WTC11 (cell line): ENCODE data around the gene SHISAL1. TPM values are rescaled to one million over a fixed set of nuclear protein-coding genes. Genes with fewer than 3 reads are reported as not detected.
A peak's percentile ranks its signal among the peaks of the same experiment; 100 is the strongest.

ENCODE experiments used
- ATAC-seq: fragments of 200-7000 bp; cut with Tn5 transposase; 2 replicates; pipeline ENCODE4 v1.10.0; 2021; ENCODE audit warnings: mild to moderate bottlenecking, moderate library complexity
- CTCF ChIA-PET: fragments of 300-600 bp; sonication (Branson Sonifier 250); formaldehyde crosslinking; loops from one replicate; lab custom pipeline; 2021; ENCODE audit warnings: antibody characterized with exemption; lab: Charles Lee
- POLR2A ChIA-PET: fragments of 350-600 bp; sonication (Branson Sonifier 250); formaldehyde crosslinking; loops from one replicate; lab custom pipeline; 2021; ENCODE audit warnings: antibody characterized with exemption; lab: Charles Lee
- DNase-seq: peaks from one replicate; pipeline ENCODE4 v3.0.0; 2021; ENCODE audit warnings: low spot score
- H3K27ac Mint-ChIP-seq: 2 replicates; pipeline ENCODE4 v1.8.0; 2021; ENCODE audit warnings: mixed read lengths
- H3K27me3 Mint-ChIP-seq: 2 replicates; pipeline ENCODE4 v1.8.0; 2021; ENCODE audit warnings: low read depth, mild to moderate bottlenecking, moderate library complexity, mixed read lengths
- H3K36me3 Mint-ChIP-seq: 2 replicates; pipeline ENCODE4 v1.8.0; 2021; ENCODE audit warnings: mixed read lengths
- H3K4me1 Mint-ChIP-seq: 2 replicates; pipeline ENCODE4 v1.8.0; 2022; ENCODE audit warnings: mixed read lengths
- H3K4me3 Mint-ChIP-seq: 2 replicates; pipeline ENCODE4 v1.8.0; 2021; ENCODE audit warnings: mild to moderate bottlenecking, moderate library complexity, mixed read lengths
- H3K9me3 Mint-ChIP-seq: 2 replicates; pipeline ENCODE4 v1.8.0; 2021; ENCODE audit warnings: mixed read lengths
- CREB1 ChIP-seq: sonication (generic); formaldehyde crosslinking; IDR thresholded peaks from 2 replicates; pipeline ENCODE4 v1.8.0; 2023; ENCODE audit warnings: mild to moderate bottlenecking, missing genetic modification reagents
- ETV6 ChIP-seq: sonication (generic); formaldehyde crosslinking; IDR thresholded peaks from 2 replicates; pipeline ENCODE4 v1.8.1; 2022; ENCODE audit warnings: mild to moderate bottlenecking, missing genetic modification reagents
- GRHL2 ChIP-seq: fragments of 250-450 bp; sonication (Bioruptor Pico); IDR thresholded peaks from 2 replicates; pipeline ENCODE4 v1.8.0; 2022; ENCODE audit warnings: mild to moderate bottlenecking, moderate library complexity; ENCODE audit not compliant: insufficient replicate concordance, severe bottlenecking
- GTF2I ChIP-seq: fragments of 250-450 bp; sonication (Bioruptor Pico); conservative IDR thresholded peaks from 2 replicates; pipeline ENCODE4 v1.4.0; 2021; ENCODE audit warnings: mild to moderate bottlenecking
- JAZF1 ChIP-seq: fragments of 250-450 bp; sonication (Bioruptor Pico); IDR thresholded peaks from 2 replicates; pipeline ENCODE4 v1.9.0; 2021; ENCODE audit warnings: moderate library complexity, mild to moderate bottlenecking, inconsistent platforms
- KAT7 ChIP-seq: sonication (generic); formaldehyde crosslinking; IDR thresholded peaks from 2 replicates; pipeline ENCODE4 v1.8.1; 2023; ENCODE audit warnings: missing genetic modification reagents, mild to moderate bottlenecking, borderline replicate concordance
- NR1H2 ChIP-seq: sonication (generic); formaldehyde crosslinking; IDR thresholded peaks from 2 replicates; pipeline ENCODE4 v1.9.0; 2021; ENCODE audit warnings: mild to moderate bottlenecking, moderate library complexity, missing genetic modification reagents
- OVOL2 ChIP-seq: fragments of 250-450 bp; sonication (Bioruptor Pico); IDR thresholded peaks from 2 replicates; pipeline ENCODE4 v1.9.0; 2021; ENCODE audit warnings: mild to moderate bottlenecking, borderline replicate concordance
- TCF7 ChIP-seq: sonication (generic); formaldehyde crosslinking; IDR thresholded peaks from 2 replicates; pipeline ENCODE4 v1.8.0; 2022; ENCODE audit warnings: mild to moderate bottlenecking, low read depth, missing genetic modification reagents, moderate library complexity
- TEAD4 ChIP-seq: sonication (generic); formaldehyde crosslinking; IDR thresholded peaks from 2 replicates; pipeline ENCODE4 v1.8.0; 2022; ENCODE audit warnings: mild to moderate bottlenecking, missing genetic modification reagents
- ZNF219 ChIP-seq: sonication (generic); formaldehyde crosslinking; IDR thresholded peaks from 2 replicates; pipeline ENCODE4 v1.8.0; 2023; ENCODE audit warnings: missing genetic modification reagents, mild to moderate bottlenecking, borderline replicate concordance
- total RNA-seq: library from RNA; stranded (reverse); gene quantifications from 3 replicates; pipeline ENCODE4 v1.2.3, GENCODE V29; 2021
- TF ChIP-seq, protein P1 (sequence below): sonication (generic); formaldehyde crosslinking; IDR thresholded peaks from 2 replicates; pipeline ENCODE4 v1.8.1; 2022; ENCODE audit warnings: mild to moderate bottlenecking, moderate library complexity, missing genetic modification reagents
- TF ChIP-seq, protein P2 (sequence below): sonication (generic); formaldehyde crosslinking; IDR thresholded peaks from 2 replicates; pipeline ENCODE4 v1.8.1; 2022; ENCODE audit warnings: low read depth, mild to moderate bottlenecking, moderate library complexity, missing genetic modification reagents, borderline replicate concordance
- TF ChIP-seq, protein P3 (sequence below): sonication (generic); formaldehyde crosslinking; conservative IDR thresholded peaks from 2 replicates; pipeline ENCODE4 v1.8.1; 2023; ENCODE audit warnings: mild to moderate bottlenecking, low read depth, missing genetic modification reagents, moderate library complexity
- TF ChIP-seq, protein P4 (sequence below): sonication (generic); formaldehyde crosslinking; IDR thresholded peaks from 2 replicates; pipeline ENCODE4 v1.8.1; 2023; ENCODE audit warnings: mild to moderate bottlenecking, moderate library complexity, missing genetic modification reagents
- TF ChIP-seq, protein P5 (sequence below): sonication (generic); formaldehyde crosslinking; IDR thresholded peaks from 2 replicates; pipeline ENCODE4 v1.8.1; 2023; ENCODE audit warnings: mild to moderate bottlenecking, missing genetic modification reagents, moderate library complexity
- TF ChIP-seq, protein P6 (sequence below): sonication (generic); formaldehyde crosslinking; IDR thresholded peaks from 2 replicates; pipeline ENCODE4 v1.8.1; 2022; ENCODE audit warnings: missing genetic modification reagents, borderline replicate concordance

Gene SHISAL1
- total RNA-seq, 1 experiment from 2014 or later = 2.7 TPM

DNA sequence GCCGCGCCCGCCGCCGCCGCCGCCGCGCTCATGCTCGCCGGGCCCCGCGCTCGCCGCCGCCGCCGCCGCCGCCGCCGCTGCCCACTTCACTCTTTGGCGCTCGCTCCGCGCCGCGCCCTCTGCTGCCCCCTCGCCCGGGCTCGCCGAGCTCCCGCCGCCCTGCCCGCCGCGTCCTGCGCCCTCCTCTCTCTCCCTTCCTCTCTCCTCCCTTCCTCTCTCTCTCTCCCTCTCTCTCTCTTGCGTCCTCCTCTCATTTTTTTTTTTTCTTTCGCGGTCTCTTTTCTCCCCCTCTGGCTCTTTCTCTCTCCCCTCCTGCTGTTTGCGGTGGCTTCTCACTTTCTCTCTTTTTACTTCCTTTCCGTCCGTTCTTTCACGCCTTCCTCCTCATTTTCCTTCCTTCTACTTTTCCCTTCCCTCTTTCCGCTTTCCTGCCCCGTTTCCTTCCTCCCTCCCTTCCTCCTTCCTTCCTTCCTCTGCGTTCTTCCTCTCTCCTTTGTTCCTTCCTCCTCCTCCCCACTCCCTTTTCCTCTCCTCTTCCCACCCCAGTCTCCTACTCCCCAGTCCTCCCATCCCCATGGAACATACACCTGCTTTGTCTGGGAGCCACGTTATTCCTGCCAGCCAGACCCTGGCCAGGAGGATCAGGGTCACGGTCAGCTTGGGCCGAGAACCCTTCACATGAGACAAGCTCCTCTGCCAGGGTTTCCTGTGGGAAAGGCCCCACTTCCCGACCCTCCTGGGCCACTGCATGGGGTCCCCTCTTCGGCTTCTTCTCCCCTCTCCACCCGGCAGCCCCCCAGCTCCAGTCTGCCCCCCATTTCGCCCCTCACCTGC is 19.3 kb upstream of the SHISAL1 start:
- CTCF ChIA-PET = interaction anchor here (0.6 to 2.4 kb wide), 15 partner anchors 9 to 472 kb away, joined by 3 to 17 read pairs (median 5); no protein-coding TSS in a partner anchor

DNA sequence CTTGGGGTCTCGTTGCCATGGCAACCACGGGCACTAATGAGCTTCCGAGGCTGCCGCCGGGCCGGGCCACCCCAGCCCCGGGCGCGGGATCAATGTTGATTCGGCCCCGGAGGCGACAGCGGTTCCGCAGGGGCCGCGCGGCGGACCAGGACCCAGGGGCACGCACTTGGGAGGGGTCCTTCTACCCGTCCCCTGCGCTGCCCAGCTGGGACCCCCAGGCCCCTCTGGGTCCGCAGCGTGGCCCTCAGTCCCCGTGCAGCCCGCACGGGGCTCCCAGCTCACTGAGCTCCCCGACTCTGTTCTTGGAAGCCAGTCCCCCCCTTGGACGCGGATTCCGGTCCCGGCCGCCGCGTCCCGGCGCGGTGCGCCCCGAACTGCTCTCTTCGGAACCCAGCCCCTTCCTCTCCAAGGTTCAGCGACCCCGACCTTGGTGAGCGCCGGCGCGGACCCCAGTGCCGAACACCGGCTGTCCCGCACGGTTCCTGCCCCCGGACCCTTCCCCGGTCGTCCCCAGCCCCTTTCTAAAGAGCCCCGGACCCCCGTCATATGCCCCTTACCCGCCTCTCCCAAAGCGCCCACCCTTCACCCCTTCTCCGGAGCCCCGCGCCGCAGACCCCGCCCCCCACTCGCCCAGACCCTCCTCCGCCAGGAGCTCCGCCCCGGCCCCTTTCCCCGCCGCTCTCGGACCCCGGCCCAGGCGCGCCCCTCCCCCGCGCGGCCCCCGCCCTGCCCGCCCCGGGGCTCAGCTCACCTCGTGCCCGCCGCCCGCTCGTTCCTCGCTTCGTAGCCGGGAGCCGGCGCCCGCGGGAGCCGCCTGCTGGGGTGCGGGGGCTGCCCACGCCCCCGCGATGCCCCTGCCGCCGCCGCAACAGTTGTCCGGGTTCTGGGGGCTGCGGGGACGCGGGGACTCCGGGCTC is 18.3 kb upstream of the SHISAL1 start:
- peaks cover 32% of the 10 kb centered on the region for H3K4me1 Mint-ChIP-seq
- H3K4me3 Mint-ChIP-seq = peak overlapping the region; percentile 65
- CTCF ChIA-PET = interaction anchor here (0.6 to 2.4 kb wide), 15 partner anchors 10 to 471 kb away, joined by 3 to 17 read pairs (median 6); no protein-coding TSS in a partner anchor
- H3K27me3 Mint-ChIP-seq = peaks cover 31% of the 10 kb centered on the region
- H3K36me3 Mint-ChIP-seq = no peaks in the 10 kb centered on the region
- H3K9me3 Mint-ChIP-seq = no peaks in the 10 kb centered on the region
- peak; percentile 68 for DNase-seq
- TF ChIP-seq ZNF219 (CRISPR knock-in tag) (no peak), TCF7 (CRISPR knock-in tag) (no peak), GTF2I (CRISPR knock-in tag) (no peak), GRHL2 (no peak), JAZF1 (no peak), CREB1 (CRISPR knock-in tag) (no peak), TEAD4 (CRISPR knock-in tag) (no peak), KAT7 (CRISPR knock-in tag) (no peak), OVOL2 (no peak), NR1H2 (CRISPR knock-in tag) (no peak)
- TF ChIP-seq, protein P1, sequence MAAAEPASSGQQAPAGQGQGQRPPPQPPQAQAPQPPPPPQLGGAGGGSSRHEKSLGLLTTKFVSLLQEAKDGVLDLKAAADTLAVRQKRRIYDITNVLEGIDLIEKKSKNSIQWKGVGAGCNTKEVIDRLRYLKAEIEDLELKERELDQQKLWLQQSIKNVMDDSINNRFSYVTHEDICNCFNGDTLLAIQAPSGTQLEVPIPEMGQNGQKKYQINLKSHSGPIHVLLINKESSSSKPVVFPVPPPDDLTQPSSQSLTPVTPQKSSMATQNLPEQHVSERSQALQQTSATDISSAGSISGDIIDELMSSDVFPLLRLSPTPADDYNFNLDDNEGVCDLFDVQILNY (CRISPR knock-in tag) = no peak
- TF ChIP-seq, protein P2, sequence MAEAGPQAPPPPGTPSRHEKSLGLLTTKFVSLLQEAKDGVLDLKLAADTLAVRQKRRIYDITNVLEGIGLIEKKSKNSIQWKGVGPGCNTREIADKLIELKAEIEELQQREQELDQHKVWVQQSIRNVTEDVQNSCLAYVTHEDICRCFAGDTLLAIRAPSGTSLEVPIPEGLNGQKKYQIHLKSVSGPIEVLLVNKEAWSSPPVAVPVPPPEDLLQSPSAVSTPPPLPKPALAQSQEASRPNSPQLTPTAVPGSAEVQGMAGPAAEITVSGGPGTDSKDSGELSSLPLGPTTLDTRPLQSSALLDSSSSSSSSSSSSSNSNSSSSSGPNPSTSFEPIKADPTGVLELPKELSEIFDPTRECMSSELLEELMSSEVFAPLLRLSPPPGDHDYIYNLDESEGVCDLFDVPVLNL (CRISPR knock-in tag) = no peak
- TF ChIP-seq, protein P3, sequence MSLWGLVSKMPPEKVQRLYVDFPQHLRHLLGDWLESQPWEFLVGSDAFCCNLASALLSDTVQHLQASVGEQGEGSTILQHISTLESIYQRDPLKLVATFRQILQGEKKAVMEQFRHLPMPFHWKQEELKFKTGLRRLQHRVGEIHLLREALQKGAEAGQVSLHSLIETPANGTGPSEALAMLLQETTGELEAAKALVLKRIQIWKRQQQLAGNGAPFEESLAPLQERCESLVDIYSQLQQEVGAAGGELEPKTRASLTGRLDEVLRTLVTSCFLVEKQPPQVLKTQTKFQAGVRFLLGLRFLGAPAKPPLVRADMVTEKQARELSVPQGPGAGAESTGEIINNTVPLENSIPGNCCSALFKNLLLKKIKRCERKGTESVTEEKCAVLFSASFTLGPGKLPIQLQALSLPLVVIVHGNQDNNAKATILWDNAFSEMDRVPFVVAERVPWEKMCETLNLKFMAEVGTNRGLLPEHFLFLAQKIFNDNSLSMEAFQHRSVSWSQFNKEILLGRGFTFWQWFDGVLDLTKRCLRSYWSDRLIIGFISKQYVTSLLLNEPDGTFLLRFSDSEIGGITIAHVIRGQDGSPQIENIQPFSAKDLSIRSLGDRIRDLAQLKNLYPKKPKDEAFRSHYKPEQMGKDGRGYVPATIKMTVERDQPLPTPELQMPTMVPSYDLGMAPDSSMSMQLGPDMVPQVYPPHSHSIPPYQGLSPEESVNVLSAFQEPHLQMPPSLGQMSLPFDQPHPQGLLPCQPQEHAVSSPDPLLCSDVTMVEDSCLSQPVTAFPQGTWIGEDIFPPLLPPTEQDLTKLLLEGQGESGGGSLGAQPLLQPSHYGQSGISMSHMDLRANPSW = no peak
- TF ChIP-seq, protein P4, sequence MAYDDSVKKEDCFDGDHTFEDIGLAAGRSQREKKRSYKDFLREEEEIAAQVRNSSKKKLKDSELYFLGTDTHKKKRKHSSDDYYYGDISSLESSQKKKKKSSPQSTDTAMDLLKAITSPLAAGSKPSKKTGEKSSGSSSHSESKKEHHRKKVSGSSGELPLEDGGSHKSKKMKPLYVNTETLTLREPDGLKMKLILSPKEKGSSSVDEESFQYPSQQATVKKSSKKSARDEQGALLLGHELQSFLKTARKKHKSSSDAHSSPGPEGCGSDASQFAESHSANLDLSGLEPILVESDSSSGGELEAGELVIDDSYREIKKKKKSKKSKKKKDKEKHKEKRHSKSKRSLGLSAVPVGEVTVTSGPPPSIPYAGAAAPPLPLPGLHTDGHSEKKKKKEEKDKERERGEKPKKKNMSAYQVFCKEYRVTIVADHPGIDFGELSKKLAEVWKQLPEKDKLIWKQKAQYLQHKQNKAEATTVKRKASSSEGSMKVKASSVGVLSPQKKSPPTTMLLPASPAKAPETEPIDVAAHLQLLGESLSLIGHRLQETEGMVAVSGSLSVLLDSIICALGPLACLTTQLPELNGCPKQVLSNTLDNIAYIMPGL (CRISPR knock-in tag) = no peak
- TF ChIP-seq, protein P5, sequence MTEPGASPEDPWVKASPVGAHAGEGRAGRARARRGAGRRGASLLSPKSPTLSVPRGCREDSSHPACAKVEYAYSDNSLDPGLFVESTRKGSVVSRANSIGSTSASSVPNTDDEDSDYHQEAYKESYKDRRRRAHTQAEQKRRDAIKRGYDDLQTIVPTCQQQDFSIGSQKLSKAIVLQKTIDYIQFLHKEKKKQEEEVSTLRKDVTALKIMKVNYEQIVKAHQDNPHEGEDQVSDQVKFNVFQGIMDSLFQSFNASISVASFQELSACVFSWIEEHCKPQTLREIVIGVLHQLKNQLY (CRISPR knock-in tag) = no peak
- TF ChIP-seq, all 79 proteins: peak for 0
- ATAC-seq = peak; percentile 77
- POLR2A ChIA-PET = interaction anchor here (0.5 kb wide), 1 partner anchor 164 kb away, joined by 3 read pairs; no protein-coding TSS in a partner anchor
- no peak overlapping the region for H3K27ac Mint-ChIP-seq

More for the DNA sequence above, 19.3 kb upstream of the SHISAL1 start:
- POLR2A ChIA-PET = interaction anchor here (0.5 to 1.0 kb wide), 3 partner anchors 10 to 165 kb away, joined by 3 to 7 read pairs (median 3); no protein-coding TSS in a partner anchor
- TF ChIP-seq, protein P6, sequence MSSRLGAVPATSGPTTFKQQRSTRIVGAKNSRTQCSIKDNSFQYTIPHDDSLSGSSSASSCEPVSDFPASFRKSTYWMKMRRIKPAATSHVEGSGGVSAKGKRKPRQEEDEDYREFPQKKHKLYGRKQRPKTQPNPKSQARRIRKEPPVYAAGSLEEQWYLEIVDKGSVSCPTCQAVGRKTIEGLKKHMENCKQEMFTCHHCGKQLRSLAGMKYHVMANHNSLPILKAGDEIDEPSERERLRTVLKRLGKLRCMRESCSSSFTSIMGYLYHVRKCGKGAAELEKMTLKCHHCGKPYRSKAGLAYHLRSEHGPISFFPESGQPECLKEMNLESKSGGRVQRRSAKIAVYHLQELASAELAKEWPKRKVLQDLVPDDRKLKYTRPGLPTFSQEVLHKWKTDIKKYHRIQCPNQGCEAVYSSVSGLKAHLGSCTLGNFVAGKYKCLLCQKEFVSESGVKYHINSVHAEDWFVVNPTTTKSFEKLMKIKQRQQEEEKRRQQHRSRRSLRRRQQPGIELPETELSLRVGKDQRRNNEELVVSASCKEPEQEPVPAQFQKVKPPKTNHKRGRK (CRISPR knock-in tag) = peak; percentile 97
- TF ChIP-seq ETV6 (CRISPR knock-in tag) (peak; percentile 94), ZNF219 (CRISPR knock-in tag) (no peak)
- TF ChIP-seq, all 79 proteins: peak for 2
- peak; percentile 8; the same call in 1 of the 2 replicates for ATAC-seq
- DNase-seq = no peak
- H3K4me3 Mint-ChIP-seq = peak overlapping the region; percentile 78
- no peaks in the 10 kb centered on the region for H3K9me3 Mint-ChIP-seq
- peaks cover 31% of the 10 kb centered on the region for H3K27me3 Mint-ChIP-seq
- no peak overlapping the region for H3K27ac Mint-ChIP-seq
- peaks cover 26% of the 10 kb centered on the region for H3K4me1 Mint-ChIP-seq
- H3K36me3 Mint-ChIP-seq = no peaks in the 10 kb centered on the region
